Activated CD4-positive, alpha-beta T cell treated with anti-CD3 and anti-CD28 coated beads, Interleukin-2, Interleukin-4, amounts not matched to agents 100 ng/mL and 50 ng/mL, durations not matched to agents 16 hours and 8 hours (primary cell): ENCODE data around the gene SLC28A1.
"Not testable (repeated sequence)": the region's sequence is repeated elsewhere in the genome, so short reads cannot be mapped to it uniquely, and the experiment has no call there.

Source experiments
- DNase-seq: peaks from one replicate; pipeline ENCODE4 v3.0.0-alpha.2; 2020; ENCODE audit warnings: low spot score

SLC28A1 gene

DNA sequence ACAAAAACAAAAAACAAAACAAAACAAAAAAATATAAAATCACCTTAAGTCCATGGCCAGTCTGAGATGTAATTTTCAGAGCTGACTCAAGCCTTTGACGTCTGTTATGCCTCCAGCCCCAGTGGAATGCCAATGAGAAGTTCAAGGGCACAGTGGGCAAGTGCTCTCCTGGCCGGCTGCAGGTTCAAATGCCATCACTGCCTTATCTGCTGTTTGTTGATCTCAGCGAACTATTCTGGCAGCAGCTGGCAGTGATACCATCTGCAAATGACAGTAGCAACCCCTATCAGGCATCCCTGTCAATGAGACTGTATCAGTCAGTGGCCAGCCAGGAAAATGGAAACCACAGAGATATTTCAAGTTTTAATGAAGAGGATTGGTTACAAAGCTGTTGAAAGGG, 86.4 kb downstream of the SLC28A1 start:
- DNase-seq: no peak

DNA sequence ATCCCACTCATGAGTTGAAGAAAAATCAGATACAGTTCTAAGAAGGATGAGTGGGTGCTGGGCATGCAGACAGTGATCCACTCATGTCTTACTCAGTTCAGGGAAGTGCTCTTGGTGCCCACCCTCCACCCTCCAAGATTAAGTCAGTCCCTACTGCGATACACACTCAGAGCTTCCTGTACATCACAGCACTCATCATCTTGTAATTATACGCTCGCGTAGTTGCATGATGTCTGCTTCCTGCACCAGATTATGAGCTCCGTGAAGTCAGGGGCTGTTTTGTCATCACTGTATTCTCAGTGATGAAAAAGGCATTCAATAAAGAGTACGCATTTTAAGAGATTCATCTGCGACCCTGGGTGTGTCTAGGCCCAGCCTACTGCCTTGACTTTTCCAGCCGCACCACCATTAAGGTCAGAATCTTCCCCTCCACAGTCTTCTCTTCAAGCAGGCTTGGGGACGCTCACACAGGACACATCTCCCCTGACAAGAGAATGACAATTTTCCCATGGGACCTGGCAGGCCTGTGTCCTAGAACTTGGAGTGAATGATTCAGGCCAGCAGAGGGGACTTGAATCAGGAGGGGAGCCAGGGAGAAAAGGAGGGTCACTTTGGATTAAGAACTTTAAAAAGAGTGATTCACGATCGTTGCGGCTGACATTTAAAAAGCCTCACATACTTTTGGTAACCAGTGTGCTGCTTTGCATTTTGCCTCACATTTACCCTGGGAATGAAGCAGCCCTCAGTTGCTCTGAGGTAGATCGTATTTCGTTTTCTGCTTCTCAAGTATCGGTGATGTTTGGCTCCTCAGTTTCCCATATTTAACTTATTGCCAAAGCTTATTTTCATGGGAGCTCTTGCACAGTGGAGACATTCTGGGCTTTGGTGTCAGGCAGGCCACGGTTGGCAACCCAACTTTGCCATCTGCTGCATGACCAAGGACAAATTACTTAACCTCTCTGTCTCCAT, 89.3 kb downstream of the SLC28A1 start:
- no peak for DNase-seq

DNA sequence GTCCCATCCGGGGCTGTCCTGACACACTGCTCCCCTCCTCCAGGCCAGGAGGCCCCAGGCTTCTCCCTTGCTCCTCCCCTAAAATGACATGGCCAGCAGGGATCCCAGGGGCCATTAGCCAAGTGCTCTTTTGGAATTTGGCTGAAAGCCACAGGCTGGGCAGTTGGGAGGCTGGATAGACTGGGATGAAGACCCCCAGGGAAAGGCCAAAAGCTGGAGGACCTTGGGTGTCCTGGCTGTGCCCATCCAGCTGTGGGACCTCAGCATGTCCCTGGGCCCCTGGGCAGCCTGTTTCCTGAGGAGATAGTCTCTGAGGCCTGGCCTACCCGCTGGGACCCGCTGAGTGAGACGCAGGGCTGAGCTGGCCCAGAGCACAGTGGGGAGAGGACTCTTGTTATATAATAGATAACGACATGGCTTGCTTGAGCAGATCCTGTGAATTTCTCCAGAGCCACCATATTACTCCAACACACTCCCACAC, 91.4 kb downstream of the SLC28A1 start:
- DNase-seq: no peak

DNA sequence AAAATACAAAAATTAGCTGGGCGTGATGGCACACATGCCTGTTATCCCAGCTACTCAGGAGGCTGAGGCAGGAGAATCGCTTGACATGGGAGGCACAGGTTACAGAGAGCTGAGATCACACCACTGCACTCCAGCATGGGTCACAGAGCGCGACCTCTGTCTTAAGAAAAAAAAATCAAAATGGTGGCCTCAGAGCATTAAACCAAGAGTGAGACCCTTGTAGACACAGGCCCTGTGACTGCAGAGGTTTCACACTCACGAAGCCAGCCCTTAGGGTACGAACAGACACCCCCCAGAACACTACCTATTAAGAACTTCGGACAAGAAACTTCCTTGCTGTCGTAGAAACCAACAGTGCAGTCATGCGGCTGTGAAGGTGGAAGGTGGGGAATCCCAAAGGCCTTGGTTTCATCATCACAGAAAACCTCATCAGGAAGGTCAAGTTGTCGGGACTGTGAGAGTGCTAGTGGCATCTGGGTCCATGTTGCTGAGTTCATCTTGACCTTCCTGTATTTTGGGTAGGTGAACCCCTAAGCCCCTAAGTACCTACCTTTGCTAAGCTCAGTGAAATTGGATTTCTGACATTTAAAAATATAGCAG, 92.4 kb downstream of the SLC28A1 start:
- no peak for DNase-seq

DNA sequence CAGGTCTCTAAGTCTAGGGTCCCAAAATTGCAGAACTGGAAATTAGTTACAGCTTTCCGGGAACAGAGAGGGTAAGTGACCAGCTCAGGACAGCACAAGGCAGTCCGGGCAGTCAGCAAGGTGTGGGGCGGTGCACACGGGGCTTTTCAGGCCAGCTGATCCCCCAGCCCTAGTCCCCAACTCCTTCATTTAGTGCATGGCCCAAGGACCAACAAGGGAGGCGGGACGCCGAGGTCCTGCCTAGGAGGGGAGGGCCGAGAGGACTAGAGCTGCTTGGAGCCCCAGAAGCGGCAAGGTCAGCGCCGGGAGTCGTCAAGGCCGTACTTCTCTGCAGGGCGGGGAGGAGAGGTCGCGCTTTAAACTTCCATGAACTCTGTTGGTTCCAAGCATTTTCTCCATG, 95.2 kb downstream of the SLC28A1 start:
- DNase-seq: no peak

DNA sequence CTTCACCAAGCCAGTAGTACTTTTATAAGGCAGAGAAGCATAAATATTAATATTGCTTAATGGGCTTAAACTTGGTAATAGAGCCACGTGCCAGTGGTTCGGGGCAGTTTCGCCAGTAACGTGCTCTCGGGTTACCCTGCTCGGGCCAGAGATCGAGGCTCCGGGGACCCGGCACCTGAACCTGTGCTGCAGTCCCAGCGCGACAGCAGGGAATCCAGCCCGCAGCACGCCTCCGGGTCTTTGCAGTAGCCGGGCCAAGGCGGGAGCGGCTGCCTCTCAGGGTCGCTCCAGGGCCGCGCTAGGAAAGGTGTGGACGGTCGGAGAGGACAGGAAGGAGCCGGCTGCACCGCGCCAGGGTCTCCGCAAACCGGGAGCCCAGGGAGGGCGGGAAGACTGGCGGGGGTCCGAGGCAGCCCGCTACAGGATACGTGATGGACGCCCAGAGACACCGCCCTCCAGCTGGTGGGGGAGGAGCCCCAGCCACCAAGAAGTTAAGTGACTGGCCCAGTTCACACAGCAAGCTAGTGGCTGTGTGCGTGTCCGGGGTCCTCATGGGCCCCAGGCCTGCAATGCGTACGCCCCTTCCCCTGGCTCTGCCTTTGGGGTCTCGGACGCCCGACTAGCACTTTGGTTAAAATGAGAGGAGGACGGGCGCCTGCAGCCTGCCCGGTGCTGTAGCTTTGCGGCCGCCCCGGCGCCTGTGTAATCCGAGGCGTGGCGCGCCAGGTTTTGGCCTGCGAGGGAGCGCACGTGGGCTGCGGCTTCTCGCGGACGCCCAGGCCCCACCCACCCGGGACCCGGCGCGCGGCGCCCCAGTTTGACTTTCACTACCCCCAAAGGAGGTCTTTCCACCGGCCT, 96.0 kb downstream of the SLC28A1 start:
- peak; percentile 74 for DNase-seq

DNA sequence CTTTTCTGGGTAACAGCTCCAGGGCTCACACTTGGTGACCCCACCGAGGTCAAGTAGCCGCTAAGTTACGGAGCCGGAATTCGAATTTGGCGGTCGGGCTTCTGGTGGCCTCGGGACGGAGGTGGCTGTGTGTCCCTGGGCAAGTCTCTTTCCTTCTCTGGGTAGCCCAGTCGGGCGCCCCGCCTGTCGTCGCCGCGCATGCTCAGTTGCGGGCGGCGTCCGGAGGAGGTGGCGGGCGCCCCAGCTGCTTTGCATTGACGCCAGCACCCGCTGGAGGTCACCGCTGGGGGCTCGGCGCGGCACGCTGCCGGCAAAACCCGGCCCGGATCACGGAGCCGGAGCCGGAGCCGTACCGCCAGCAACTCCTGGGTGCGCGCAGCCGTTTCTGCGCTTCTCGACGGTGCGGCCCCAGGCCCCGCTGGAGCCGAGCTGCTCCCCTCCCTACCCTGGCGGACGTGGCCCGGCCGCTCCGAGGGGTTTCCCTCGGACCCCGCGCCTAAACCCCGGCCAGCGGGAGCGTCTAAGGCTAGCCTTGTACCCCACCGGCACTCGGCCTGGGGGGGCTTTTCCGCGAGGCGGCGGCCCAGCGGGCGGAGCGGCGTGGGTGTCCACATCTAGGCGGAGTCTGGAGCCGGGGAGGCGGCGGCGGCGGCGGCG, 96.7 kb downstream of the SLC28A1 start:
- DNase-seq: peak; percentile 96

DNA sequence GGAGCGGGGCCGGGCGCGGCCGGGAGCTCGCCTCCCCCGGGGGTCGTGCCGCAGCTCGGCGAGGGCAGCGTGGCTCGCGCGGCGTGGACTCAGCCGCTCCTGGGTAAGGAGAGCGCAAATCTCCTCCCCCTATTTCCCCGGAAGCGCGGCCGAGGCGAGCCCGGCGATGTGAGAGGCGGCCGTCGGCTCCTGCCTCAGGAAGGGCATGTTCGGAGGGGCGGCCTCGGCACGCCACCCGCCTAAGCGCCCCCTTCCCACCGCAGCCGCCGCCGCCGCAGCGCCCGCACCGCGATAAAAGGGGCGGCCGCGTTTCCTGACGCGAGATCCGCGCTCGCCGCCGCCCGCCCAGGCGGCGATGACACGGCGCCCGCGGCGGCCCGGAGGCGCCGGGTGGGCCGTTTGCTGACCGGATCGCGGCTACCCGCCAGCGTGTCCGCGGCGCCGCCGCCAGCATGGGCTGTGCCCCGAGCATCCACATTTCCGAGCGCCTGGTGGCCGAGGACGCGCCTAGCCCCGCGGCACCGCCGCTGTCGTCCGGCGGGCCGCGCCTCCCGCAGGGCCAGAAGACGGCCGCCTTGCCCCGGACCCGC, 97.3 kb downstream of the SLC28A1 start, which contains the start of gene PDE8A:
PDE8A (plus strand) TSS at position 146 of the 590 bp plus-strand sequence; CDS start at position 453, 307 bp downstream.
- DNase-seq: peak; percentile 47

DNA sequence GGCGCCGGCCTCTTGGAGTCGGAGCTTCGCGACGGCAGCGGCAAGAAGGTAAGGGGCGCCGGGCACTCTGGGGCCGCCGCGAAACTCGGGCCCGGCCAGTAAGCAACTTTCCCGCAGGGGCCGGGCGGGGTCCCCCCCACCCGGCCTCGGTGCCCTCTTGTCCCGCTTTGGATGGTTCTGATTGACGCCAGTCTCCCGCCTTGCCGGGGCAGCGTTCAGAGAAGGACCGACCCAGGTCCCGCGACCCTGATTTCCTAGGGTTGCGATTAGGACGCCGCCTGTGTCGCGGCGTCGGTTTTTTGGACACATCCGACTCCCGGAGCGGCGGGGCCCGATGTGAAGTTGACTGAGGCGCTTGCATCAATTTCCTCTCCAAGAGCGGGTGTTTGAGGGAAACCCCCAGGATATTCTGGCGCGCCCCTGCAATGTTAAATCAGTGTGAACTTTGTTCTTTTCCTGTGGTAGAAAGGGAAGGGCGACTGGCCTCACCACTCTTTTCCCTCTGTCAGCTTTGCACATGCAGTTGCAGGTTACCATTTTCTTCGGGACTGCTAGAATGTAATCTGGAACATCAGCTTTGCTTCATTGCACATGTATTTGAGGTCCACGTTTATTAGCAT, 97.9 kb downstream of the SLC28A1 start:
- peak; percentile 42 for DNase-seq

DNA sequence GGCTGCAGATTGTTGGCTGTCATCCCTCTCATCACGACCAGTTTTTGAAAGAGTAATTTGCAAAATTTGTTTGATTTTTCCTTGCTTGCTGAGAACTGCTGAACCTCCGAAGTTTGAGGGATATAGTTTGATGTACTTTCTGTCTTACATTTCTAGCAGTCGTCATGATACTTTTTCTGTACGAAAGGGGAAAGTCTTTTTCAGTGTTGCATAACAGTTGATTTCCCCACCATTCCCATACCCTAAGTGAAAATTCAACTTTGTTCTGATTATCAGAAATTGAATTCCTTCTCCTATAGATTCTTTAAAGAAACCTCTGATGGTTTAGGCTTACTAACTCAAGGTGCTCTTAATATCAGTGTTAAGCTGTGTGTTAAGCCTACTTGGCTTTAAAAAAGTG, 98.8 kb downstream of the SLC28A1 start:
- DNase-seq: no peak

DNA sequence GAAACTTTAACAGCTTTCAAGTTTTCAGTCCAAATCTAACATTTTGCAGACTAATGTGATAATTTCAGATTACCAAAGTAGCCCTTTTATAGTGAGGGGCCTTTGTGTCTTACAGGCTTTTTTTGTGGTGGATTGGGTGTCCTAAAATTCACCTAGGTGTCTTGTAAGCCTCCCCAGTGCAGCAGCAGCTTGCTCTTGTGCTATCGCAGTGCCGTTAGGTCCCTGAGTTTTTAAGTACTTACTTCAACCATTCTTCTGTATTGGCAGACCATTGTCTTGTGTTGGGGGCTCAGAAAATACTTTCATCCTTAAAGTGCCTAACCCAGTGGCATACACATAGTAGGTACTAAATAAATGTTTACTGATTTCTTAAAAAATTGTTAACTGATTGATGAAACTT, 99.2 kb downstream of the SLC28A1 start:
- no peak for DNase-seq

DNA sequence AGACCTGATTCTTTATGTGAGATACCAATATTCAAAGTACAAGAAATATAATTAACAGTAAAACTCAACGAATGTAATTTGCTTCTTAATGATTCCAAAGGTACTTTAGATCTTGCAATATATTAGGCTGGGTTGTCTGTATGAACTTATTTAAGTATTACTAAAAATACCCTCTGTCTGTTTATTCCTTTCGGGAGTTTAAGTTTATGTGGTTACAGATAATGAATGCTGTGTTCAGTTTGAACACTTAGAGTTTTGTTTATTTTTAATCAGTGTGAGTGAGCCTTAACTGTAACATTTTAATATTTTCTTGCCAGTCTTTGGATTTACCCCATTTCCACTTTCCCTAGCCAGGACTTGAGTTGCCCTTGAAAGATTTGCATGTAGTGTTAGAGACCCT, 100.7 kb downstream of the SLC28A1 start:
- no peak for DNase-seq

DNA sequence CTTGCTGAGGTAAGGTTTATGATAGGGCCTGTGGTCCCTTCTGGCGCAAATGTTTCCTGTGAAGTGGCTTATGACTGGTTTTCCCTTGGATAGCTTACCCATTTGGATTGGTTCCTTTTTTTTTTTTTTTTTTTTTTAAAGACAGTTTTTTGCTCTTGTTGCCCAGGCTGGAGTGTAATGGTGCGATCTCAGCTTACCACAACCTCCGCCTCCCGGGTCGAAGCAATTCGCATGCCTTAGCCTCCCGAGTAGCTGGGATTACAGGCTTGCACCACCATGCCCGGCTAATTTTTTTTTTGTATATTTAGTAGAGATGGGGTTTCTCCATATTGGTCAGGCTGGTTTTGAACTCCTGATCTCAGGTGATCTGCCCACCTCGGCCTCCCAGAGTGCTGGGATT, 102.9 kb downstream of the SLC28A1 start:
- DNase-seq: not testable (repeated sequence)

DNA sequence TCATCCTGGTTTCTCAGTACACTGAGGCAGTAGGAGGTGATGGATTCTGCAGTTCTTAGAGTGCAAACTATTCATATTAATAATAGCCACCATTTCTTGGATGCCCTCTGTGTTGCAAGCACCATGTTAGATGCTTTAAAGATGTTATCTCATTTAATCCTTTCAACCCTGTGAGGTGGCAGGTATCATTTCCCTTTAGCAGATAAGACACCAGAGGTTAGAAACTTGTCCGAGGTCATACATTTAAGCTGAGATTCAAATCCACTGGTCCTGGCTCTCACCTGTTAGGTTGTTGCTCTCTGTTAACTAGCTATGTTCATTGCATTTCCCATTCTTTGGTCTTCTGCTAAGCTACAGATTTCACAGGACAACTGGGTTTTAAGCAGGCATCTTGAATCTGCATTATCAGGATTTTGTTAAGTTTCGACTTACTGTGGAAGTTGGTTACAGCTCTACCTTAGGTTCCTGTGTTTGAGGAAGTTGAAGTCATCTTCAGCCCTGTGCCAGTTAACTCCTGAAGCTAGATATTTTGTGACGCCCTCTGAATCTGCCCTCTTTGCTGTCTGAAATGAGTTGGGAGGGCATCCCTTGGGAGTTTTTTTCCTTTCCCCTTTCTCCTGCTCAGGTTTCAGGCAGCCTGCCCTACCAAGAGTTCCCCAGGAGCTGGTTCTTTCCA, 103.6 kb downstream of the SLC28A1 start:
- peak; percentile 21 for DNase-seq

DNA sequence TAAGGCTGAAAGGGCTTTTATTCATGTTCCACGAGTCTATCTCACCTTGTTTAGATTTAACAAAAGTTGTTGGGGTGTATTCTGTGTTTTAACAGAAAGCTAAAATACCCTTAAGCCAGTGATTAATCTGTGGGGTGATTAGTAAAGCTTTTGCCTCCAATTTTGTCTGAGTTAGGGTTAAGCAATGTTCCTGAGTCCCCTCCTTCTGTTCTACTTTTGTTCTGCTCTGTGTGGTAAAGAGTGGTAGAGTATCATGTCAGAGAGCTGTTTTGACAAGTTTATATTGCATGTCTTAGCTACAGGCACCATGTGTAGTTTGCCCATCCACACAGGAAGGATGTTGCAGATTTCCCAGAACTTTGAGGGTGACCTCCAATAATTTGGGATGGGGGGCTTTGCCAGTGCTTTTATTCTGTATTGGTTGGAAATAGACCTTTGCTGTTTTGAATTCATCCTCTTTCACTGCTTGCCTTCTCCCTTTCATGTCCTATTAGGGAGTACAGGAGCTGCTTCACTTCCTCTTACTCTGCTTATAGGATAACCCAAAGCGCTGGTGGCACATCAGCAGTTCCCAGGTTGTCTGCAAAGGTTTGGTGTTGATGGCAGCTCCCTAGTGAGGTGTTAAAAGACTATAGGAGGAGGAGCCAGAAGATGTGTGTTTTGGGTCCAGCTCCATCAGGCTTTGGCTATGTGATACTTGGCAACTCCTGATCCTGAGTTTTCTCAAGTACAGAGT, 104.6 kb downstream of the SLC28A1 start:
- no peak for DNase-seq

DNA sequence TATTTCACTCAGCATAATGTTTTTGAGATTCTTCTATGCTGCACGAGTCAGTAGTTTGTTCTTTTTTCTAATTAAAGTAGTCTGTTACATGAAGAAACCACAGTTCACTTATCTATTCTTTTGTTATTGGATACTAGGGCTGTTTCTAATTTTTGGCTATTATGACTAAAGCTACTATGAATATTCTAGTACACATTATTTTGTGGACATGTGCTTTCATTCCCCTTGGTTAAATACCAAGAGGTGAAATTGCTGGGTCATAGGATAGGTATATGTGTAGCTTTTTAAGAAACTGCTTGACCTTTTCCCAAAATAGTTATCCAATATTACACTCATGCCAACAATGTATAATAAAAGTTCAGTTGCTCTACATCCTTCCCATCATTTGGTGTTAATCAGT, 106.0 kb downstream of the SLC28A1 start:
- DNase-seq: no peak

DNA sequence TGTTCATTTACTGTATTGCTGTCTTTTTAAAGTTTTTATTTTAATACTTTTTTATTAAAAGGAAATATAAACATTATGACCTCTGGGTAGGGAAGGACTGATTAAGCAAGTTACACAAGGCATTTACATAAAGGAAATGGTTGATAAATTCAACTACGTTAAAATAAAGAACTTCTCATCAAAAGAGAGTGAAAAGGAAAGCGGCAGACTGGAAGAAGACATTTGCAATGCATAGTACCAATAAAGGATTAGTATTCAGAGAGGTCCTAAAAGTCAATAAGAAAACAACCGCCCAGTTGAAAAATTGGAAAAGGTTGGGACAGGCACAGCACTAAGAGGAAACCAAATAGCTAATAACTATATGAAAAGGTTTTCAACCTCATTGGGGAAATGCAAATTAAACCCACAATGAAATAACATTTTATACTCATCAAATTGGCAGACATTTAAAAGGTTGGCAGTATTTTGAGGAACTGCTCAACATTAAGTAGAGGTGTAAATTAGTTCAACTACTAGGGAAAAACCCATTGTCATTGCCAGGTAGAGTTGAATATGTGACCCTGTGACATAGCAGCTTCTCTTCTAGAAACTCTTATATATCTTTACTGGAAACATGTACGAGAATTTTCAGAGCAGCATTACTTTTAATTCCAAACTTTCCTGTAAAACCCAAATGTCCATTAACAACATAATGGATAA, 106.7 kb downstream of the SLC28A1 start:
- DNase-seq: no peak

DNA sequence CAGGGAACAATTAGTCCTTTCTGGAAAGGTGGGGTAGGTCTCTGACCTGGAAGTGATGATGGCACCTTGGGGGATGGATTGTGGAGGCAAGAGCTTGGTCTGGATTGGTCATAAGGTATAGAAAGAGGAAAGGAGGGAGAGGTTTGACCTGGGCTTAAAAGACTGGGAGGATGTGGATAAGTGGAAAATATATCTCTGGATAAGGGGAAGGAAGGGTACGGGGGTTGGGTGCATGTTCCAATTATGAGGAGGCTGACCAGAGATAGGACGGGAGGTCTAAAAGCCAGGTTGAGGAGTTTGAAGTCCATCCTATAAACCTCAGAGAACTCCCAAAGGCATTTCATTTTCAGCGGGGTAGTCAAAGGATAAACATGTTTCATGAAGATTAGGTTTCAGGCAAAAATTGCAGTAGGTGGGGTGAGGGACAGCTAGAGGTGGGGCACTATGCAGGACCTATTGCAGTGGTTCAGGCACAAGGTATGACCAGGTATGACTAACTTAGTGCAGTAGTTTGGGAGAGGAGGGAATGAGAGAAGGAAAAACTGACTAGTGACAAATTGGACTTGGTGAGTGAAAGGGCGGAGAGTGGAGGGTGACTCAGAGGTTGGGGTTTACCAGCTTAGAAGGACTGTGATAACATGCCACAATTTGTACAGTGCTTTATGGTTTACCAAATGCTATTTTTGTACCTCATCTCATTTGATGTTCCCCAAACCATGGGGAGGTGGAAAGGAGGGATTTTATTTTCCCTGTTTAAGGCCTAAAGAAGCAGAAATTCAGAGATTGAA, 107.9 kb downstream of the SLC28A1 start:
- DNase-seq: peak; percentile 41
